MM.1S (cell line): Measurements from ENCODE around the gene ZNF836.

Source experiments
- DNase-seq: peaks from one replicate; pipeline ENCODE4 v3.0.0-alpha.2; 2015
- H2AFZ ChIP-seq: fragments of 300-600 bp; sonication (generic); 2 replicates; pipeline ENCODE4 v1.6.0; 2016; ENCODE audit warnings: antibody characterized with exemption, low read length
- H3F3A ChIP-seq: fragments of 300-600 bp; sonication (generic); 2 replicates; pipeline ENCODE4 v1.6.1; 2016; ENCODE audit warnings: mild to moderate bottlenecking, antibody characterized with exemption, low read length, moderate library complexity, mixed read lengths; ENCODE audit not compliant: insufficient read depth
- H3K27ac ChIP-seq: fragments of 300-600 bp; sonication (generic); 2 replicates; pipeline ENCODE4 v1.5.1; 2016; ENCODE audit warnings: mild to moderate bottlenecking, low read length
- H3K27me3 ChIP-seq: fragments of 300-600 bp; sonication (generic); replicated peaks from 2 replicates; pipeline ENCODE4 v1.6.0; 2016; ENCODE audit warnings: low read length; ENCODE audit not compliant: insufficient read depth
- H3K36me3 ChIP-seq: fragments of 300-600 bp; sonication (generic); replicated peaks from 2 replicates; pipeline ENCODE4 v1.6.1; 2016; ENCODE audit warnings: mild to moderate bottlenecking, low read length, mixed read lengths; ENCODE audit not compliant: insufficient read depth
- H3K4me1 ChIP-seq: fragments of 300-600 bp; sonication (generic); 2 replicates; pipeline ENCODE4 v1.6.1; 2016; ENCODE audit warnings: low read length, mixed read lengths
- H3K4me2 ChIP-seq: fragments of 300-600 bp; sonication (generic); 2 replicates; pipeline ENCODE4 v1.6.0; 2016; ENCODE audit warnings: low read depth, low read length
- H3K4me3 ChIP-seq: fragments of 300-600 bp; sonication (generic); 2 replicates; pipeline ENCODE4 v1.5.1; 2016; ENCODE audit warnings: low read length, mixed read lengths
- H3K79me2 ChIP-seq: fragments of 300-600 bp; sonication (generic); 2 replicates; pipeline ENCODE4 v1.6.1; 2016; ENCODE audit warnings: mixed run types, low read length, mixed read lengths
- H3K9ac ChIP-seq: fragments of 300-600 bp; sonication (generic); 2 replicates; pipeline ENCODE4 v1.6.1; 2016; ENCODE audit warnings: low read length, mixed read lengths
- H3K9me2 ChIP-seq: fragments of 300-600 bp; sonication (generic); replicated peaks from 2 replicates; pipeline ENCODE4 v1.6.1; 2016; ENCODE audit warnings: mild to moderate bottlenecking, low read length, mixed read lengths; ENCODE audit not compliant: insufficient read depth
- H3K9me3 ChIP-seq: fragments of 300-600 bp; sonication (generic); replicated peaks from 2 replicates; pipeline ENCODE4 v1.6.1; 2016; ENCODE audit warnings: mild to moderate bottlenecking, low read length, mixed read lengths; ENCODE audit not compliant: insufficient read depth
- H4K20me1 ChIP-seq: fragments of 300-600 bp; sonication (generic); 2 replicates; pipeline ENCODE4 v1.6.1; 2016; ENCODE audit warnings: mild to moderate bottlenecking, low read length, moderate library complexity, mixed read lengths; ENCODE audit not compliant: insufficient read depth
- CTCF ChIP-seq: fragments of 300-600 bp; sonication (generic); IDR thresholded peaks from 2 replicates; pipeline ENCODE4 v1.5.1; 2016; ENCODE audit warnings: antibody characterized with exemption, low read length, mixed read lengths
- EZH2 ChIP-seq: fragments of 300-600 bp; sonication (generic); optimal IDR thresholded peaks from 2 replicates; pipeline ENCODE3; 2017; ENCODE audit warnings: low read depth, mild to moderate bottlenecking, antibody characterized with exemption, low read length, mixed read lengths
- EZH2phosphoT487 ChIP-seq: fragments of 300-600 bp; sonication (generic); IDR thresholded peaks from 2 replicates; pipeline ENCODE4 v1.6.1; 2018; ENCODE audit warnings: antibody characterized with exemption, low read length

The ZNF836 gene

GRCh38 chr19:52196256-52196967, 25.0 kb upstream of the ZNF836 start:
- H3K36me3 ChIP-seq: peaks cover 22% of the 10 kb centered on the region
- H4K20me1 ChIP-seq: no peaks in the 10 kb centered on the region
- no peak overlapping the region for H3K27ac ChIP-seq
- H3K4me1 ChIP-seq: no peaks in the 10 kb centered on the region; the same call in 1 of the 2 replicates
- DNase-seq: no peak
- H3K4me3 ChIP-seq: no peak overlapping the region
- TF ChIP-seq EZH2: no peak
- no peak for TF ChIP-seq EZH2phosphoT487
- no peak for TF ChIP-seq CTCF
- H3K27me3 ChIP-seq: no peaks in the 10 kb centered on the region
- no peaks in the 10 kb centered on the region for H3K9me2 ChIP-seq
- H2AFZ ChIP-seq: no peak overlapping the region
- no peak overlapping the region for H3K4me2 ChIP-seq
- no peak overlapping the region for H3K9ac ChIP-seq
- H3K9me3 ChIP-seq: no peaks in the 10 kb centered on the region
- peaks cover 95% of the 10 kb centered on the region for H3K79me2 ChIP-seq
- H3F3A ChIP-seq: no peaks in the 10 kb centered on the region

- no peak for TF ChIP-seq EZH2phosphoT487
- TF ChIP-seq EZH2: no peak
- no peak for TF ChIP-seq CTCF
- Histone ChIP-seq H3F3A (no peaks in the 10 kb centered on the region), H4K20me1 (no peaks in the 10 kb centered on the region), H3K79me2 (peaks cover 70% of the 10 kb centered on the region), H3K27me3 (no peaks in the 10 kb centered on the region), H3K9ac (no peak overlapping the region), H3K4me2 (no peak overlapping the region), H2AFZ (no peak overlapping the region), H3K9me2 (no peaks in the 10 kb centered on the region), H3K4me1 (no peaks in the 10 kb centered on the region; the same call in 1 of the 2 replicates), H3K9me3 (no peaks in the 10 kb centered on the region), H3K36me3 (peaks cover 16% of the 10 kb centered on the region), H3K4me3 (no peak overlapping the region), H3K27ac (no peak overlapping the region)
- DNase-seq: no peak
Observed at GRCh38 chr19:52191951-52192350, 20.5 kb upstream of the ZNF836 start.

- H3K4me2 ChIP-seq: peak overlapping the region; percentile 79
- H3F3A ChIP-seq: no peaks in the 10 kb centered on the region
- H3K9ac ChIP-seq: no peak overlapping the region
- no peaks in the 10 kb centered on the region for H3K9me2 ChIP-seq
- TF ChIP-seq CTCF (no peak), EZH2 (no peak), EZH2phosphoT487 (no peak)
- H3K79me2 ChIP-seq: peaks cover 65% of the 10 kb centered on the region
- H3K4me3 ChIP-seq: peak overlapping the region; percentile 96
- H4K20me1 ChIP-seq: no peaks in the 10 kb centered on the region
- no peaks in the 10 kb centered on the region; the same call in 1 of the 2 replicates for H3K4me1 ChIP-seq
- no peaks in the 10 kb centered on the region for H3K27me3 ChIP-seq
- no peak for DNase-seq
- H3K9me3 ChIP-seq: no peaks in the 10 kb centered on the region
- H3K36me3 ChIP-seq: peaks cover 16% of the 10 kb centered on the region
- no peak overlapping the region for H2AFZ ChIP-seq
- H3K27ac ChIP-seq: no peak overlapping the region
Observed at GRCh38 chr19:52191389-52191788, 20.0 kb upstream of the ZNF836 start.
